ENCODE data around the gene GPC3.

GPC3 gene

DNA sequence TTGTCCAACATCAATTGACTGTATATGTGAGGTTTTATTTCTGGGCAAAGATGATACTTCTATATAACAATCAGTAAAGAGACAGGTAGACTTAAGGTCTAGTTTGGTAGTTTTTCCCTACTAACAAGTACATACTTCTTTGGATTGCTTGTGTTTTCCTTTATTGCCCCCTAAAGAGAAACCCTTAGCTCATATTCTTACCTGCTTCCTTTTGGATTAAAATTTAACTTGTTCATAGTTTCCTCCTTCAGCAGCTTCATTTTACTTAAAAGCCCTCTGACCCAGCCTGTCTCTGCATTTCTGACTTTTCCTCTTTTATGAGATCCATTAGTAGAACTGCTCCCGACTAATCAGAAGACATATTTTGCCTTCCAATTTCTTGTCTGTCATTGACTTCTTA is 494.4 kb downstream of the GPC3 start:
- Histone ChIP-seq H3K9me3 (no peaks in the 10 kb centered on the region), H3K36me3 (no peaks in the 10 kb centered on the region)
- TF ChIP-seq CTCF (IDR thresholded peaks at IDR 0.05): no peak

More for the DNA sequence above, 494.4 kb downstream of the GPC3 start:
- H3K27me3 ChIP-seq: no peaks in the 10 kb centered on the region
- no peaks in the 10 kb centered on the region for H3K4me1 ChIP-seq (ENCODE audit: control insufficient read depth in 1 of 2, insufficient read depth in 1 of 2, low read depth in 1 of 2, low read length in 1 of 2)
- no peak overlapping the region for H3K27ac ChIP-seq
- H3K4me3 ChIP-seq (ENCODE audit: low read depth in 1 of 2, low read length in 1 of 2): no peak overlapping the region
